H1 (cell line): ENCODE results near the gene MAOB. TPM values are rescaled to one million over a fixed set of nuclear protein-coding genes. Genes with fewer than 3 reads are reported as not detected.

Experiments used
- CTCF ChIA-PET: fragments of 300-600 bp; sonication (Branson Sonifier 250); formaldehyde crosslinking; loops from one replicate; lab custom pipeline; 2021; ENCODE audit not compliant: partially characterized antibody; lab: Charles Lee
- POLR2A ChIA-PET: fragments of 300-600 bp; sonication (Branson Sonifier 250); formaldehyde crosslinking; loops from one replicate; lab custom pipeline; 2021; ENCODE audit warnings: inconsistent platforms; ENCODE audit not compliant: partially characterized antibody; lab: Charles Lee
- DNase-seq, 2 experiments: peaks; one replicate each; pipeline versions ENCODE4 v3.0.0 to v3.0.0-alpha.2; 2010 to 2022; ENCODE audit warnings: low spot score in 2 of 2, low read depth in 1 of 2, mixed read lengths in 1 of 2
- FAIRE-seq: peaks from 2 replicates; lab custom pipeline; 2011; peaks lifted over from hg19 to GRCh38; lab: Jason Lieb, UNC
- H2AFZ ChIP-seq: 2 replicates; pipeline ENCODE4 v1.8.1; 2012; ENCODE audit warnings: low read length, inconsistent platforms
- H2AK5ac ChIP-seq: 2 replicates; pipeline ENCODE4 v1.6.1; 2013; ENCODE audit warnings: low read depth, low read length
- H2BK120ac ChIP-seq: replicated peaks from 2 replicates; pipeline ENCODE3; 2013; ENCODE audit warnings: low read depth, low read length, inconsistent platforms
- H2BK12ac ChIP-seq: 2 replicates; pipeline ENCODE4 v1.6.1; 2013; ENCODE audit warnings: low read depth, low read length
- H2BK15ac ChIP-seq: 2 replicates; pipeline ENCODE4 v1.6.1; 2013; ENCODE audit warnings: low read length
- H2BK20ac ChIP-seq: 2 replicates; pipeline ENCODE4 v1.6.1; 2013; ENCODE audit warnings: low read length
- H2BK5ac ChIP-seq: 2 replicates; pipeline ENCODE4 v1.6.1; 2013; ENCODE audit warnings: low read depth, low read length
- H3K14ac ChIP-seq: 2 replicates; pipeline ENCODE4 v1.6.1; 2013; ENCODE audit warnings: inconsistent platforms; ENCODE audit not compliant: insufficient read length
- H3K18ac ChIP-seq: 2 replicates; pipeline ENCODE4 v1.6.1; 2013; ENCODE audit warnings: low read length; ENCODE audit errors: extremely low read depth
- H3K23ac ChIP-seq: 2 replicates; pipeline ENCODE4 v1.6.1; 2013; ENCODE audit warnings: inconsistent platforms; ENCODE audit not compliant: insufficient read length
- H3K23me2 ChIP-seq: 2 replicates; pipeline ENCODE4 v1.6.1; 2013; ENCODE audit warnings: low read depth, low read length
- H3K27ac ChIP-seq: 2 replicates; pipeline ENCODE4 v1.6.1; 2011; ENCODE audit warnings: low read depth, low read length, inconsistent platforms
- H3K27me3 ChIP-seq, 4 experiments: replicated peaks in 1 of 4; 1 replicate in 1 of 4; 2 replicates in 3 of 4; pipeline versions ENCODE4 v1.6.1 to v1.8.1; 2011 to 2013; ENCODE audit warnings: low read length in 3 of 4, mild to moderate bottlenecking in 3 of 4, inconsistent platforms in 2 of 4, mixed read lengths in 2 of 4, moderate library complexity in 1 of 4; ENCODE audit not compliant: control insufficient read depth in 3 of 4, insufficient read depth in 3 of 4; ENCODE audit errors: extremely low read depth in 1 of 4
- H3K36me3 ChIP-seq, 4 experiments: 2 replicates each; pipeline versions ENCODE4 v1.6.1 to v1.8.1; 2011 to 2013; ENCODE audit warnings: mild to moderate bottlenecking in 4 of 4, low read length in 3 of 4, moderate library complexity in 2 of 4, control low read depth in 1 of 4, inconsistent platforms in 1 of 4; ENCODE audit not compliant: insufficient read depth in 4 of 4, control insufficient read depth in 2 of 4
- H3K4ac ChIP-seq: replicated peaks from 2 replicates; pipeline ENCODE3; 2013; ENCODE audit warnings: low read length, low read depth, mixed read lengths, inconsistent platforms; ENCODE audit not compliant: insufficient read length
- H3K4me1 ChIP-seq, 4 experiments: replicated peaks in 1 of 4; 1 replicate in 1 of 4; 2 replicates in 3 of 4; pipeline versions ENCODE4 v1.6.1 to v1.8.1; 2011 to 2013; ENCODE audit warnings: low read length in 3 of 4, inconsistent platforms in 2 of 4, mixed read lengths in 1 of 4; ENCODE audit not compliant: insufficient read depth in 4 of 4, control insufficient read depth in 3 of 4
- H3K4me2 ChIP-seq, 2 experiments: 2 replicates each; pipeline versions ENCODE4 v1.6.1 to v1.8.1; 2011 to 2013; ENCODE audit warnings: low read depth in 2 of 2, low read length in 2 of 2, control low read depth in 1 of 2, inconsistent platforms in 1 of 2, mild to moderate bottlenecking in 1 of 2; ENCODE audit not compliant: insufficient read depth in 1 of 2
- H3K4me3 ChIP-seq, 4 experiments: fragments of 200-600, 300-600 bp in 1 of 4; sonication (generic), shearing (Covaris generic), sonication (Bioruptor Twin) in 1 of 4; 2 replicates each; pipeline versions ENCODE4 v1.5.1 to v1.8.1; 2011 to 2016; ENCODE audit warnings: low read length in 4 of 4, low read depth in 3 of 4, control low read depth in 2 of 4, inconsistent platforms in 2 of 4, mild to moderate bottlenecking in 2 of 4, mixed read lengths in 1 of 4, moderate library complexity in 1 of 4; ENCODE audit not compliant: insufficient read depth in 2 of 4; ENCODE audit errors: extremely low read depth in 1 of 4
- H3K56ac ChIP-seq: replicated peaks from 2 replicates; pipeline ENCODE3; 2013; ENCODE audit warnings: low read depth, mild to moderate bottlenecking, mixed read lengths, low read length, inconsistent platforms; ENCODE audit not compliant: insufficient read length
- H3K79me1 ChIP-seq: 2 replicates; pipeline ENCODE4 v1.6.1; 2013; ENCODE audit warnings: low read depth, low read length, control low read depth
- H3K79me2 ChIP-seq, 2 experiments: 2 replicates each; pipeline versions ENCODE4 v1.6.1 to v1.8.1; 2012 to 2013; ENCODE audit warnings: low read length in 2 of 2, mild to moderate bottlenecking in 2 of 2, inconsistent platforms in 1 of 2; ENCODE audit not compliant: insufficient read depth in 2 of 2, control insufficient read depth in 1 of 2
- H3K9ac ChIP-seq, 4 experiments: replicated peaks in 1 of 4; 1 replicate in 1 of 4; 2 replicates in 3 of 4; pipeline versions ENCODE4 v1.6.1 to v1.8.1; 2011 to 2013; ENCODE audit warnings: low read depth in 3 of 4, low read length in 3 of 4, control low read depth in 2 of 4, mild to moderate bottlenecking in 2 of 4, moderate library complexity in 2 of 4, inconsistent platforms in 1 of 4; ENCODE audit errors: extremely low read depth in 1 of 4
- H3K9me3 ChIP-seq, 2 experiments: 2 replicates each; pipeline versions ENCODE4 v1.6.1 to v1.8.1; 2012 to 2013; ENCODE audit warnings: mild to moderate bottlenecking in 2 of 2, moderate library complexity in 2 of 2, control low read depth in 1 of 2, inconsistent platforms in 1 of 2, low read depth in 1 of 2, low read length in 1 of 2, mixed read lengths in 1 of 2; ENCODE audit not compliant: insufficient read depth in 2 of 2
- H4K20me1 ChIP-seq, 2 experiments: replicated peaks in 1 of 2; 2 replicates each; pipeline versions ENCODE3 to v1.8.1; 2011 to 2013; ENCODE audit warnings: inconsistent platforms in 2 of 2, low read length in 2 of 2, mild to moderate bottlenecking in 1 of 2; ENCODE audit not compliant: insufficient read depth in 2 of 2, control insufficient read depth in 1 of 2
- H4K5ac ChIP-seq: 2 replicates; pipeline ENCODE4 v1.6.1; 2013; ENCODE audit warnings: low read length, low read depth, mixed read lengths, inconsistent platforms; ENCODE audit not compliant: insufficient read length
- H4K8ac ChIP-seq: 2 replicates; pipeline ENCODE4 v1.8.0; 2013; ENCODE audit warnings: mild to moderate bottlenecking, moderate library complexity, low read length, inconsistent platforms; ENCODE audit not compliant: insufficient read depth; ENCODE audit errors: extremely low read depth
- H4K91ac ChIP-seq: replicated peaks from 2 replicates; pipeline ENCODE3; 2013; ENCODE audit warnings: low read length, mixed read lengths, inconsistent platforms; ENCODE audit not compliant: insufficient read length
- ATF3 ChIP-seq: IDR thresholded peaks from 2 replicates; pipeline ENCODE4 v1.6.1; 2011; ENCODE audit warnings: low read depth, mild to moderate bottlenecking, low read length; ENCODE audit not compliant: insufficient read depth
- CBX5 ChIP-seq: fragments of 300-800, 300-1000 bp; sonication (generic); IDR thresholded peaks from 2 replicates; pipeline ENCODE4 v1.7.1; 2016; ENCODE audit warnings: antibody characterized with exemption, low read length, low read depth
- CTCF ChIP-seq, 3 experiments: IDR thresholded peaks; 1 replicate in 2 of 3; 2 replicates in 1 of 3; pipeline versions ENCODE4 v1.5.1 to v1.6.1; 2011; ENCODE audit warnings: low read length in 3 of 3, mild to moderate bottlenecking in 3 of 3, inconsistent platforms in 2 of 3, low read depth in 1 of 3, moderate library complexity in 1 of 3; ENCODE audit not compliant: insufficient read depth in 1 of 3; ENCODE audit errors: control extremely low read depth in 1 of 3
- TEAD4 ChIP-seq: IDR thresholded peaks from 2 replicates; pipeline ENCODE4 v1.6.1; 2012; ENCODE audit warnings: low read depth, low read length, inconsistent platforms, mixed read lengths
- WGBS, 2 experiments: shearing (Covaris generic) in 1 of 2; methylation state at CpG; one replicate each; pipeline versions ENCODE4 v1.1.6 to v1.1.7; 2013 to 2015; ENCODE audit warnings: low lambda C conversion rate in 2 of 2, mixed read lengths in 2 of 2, inconsistent platforms in 1 of 2, low coverage in 1 of 2, missing lambda C conversion rate in 1 of 2; ENCODE audit not compliant: insufficient replicate concordance in 2 of 2, insufficient coverage in 1 of 2, insufficient read length in 1 of 2; ENCODE audit errors: extremely low coverage in 1 of 2, missing lambda C conversion rate in 1 of 2; 5-methylcytosine and 5-hydroxymethylcytosine counted together
- polyA plus RNA-seq, 7 experiments: library from polyadenylated mRNA; depleted of rRNA in 3 of 7; stranded (reverse) in 5 of 7; unstranded in 2 of 7; fragments of >200 nt in 5 of 7; fragments of 200-250 nt in 2 of 7; gene quantifications; 1 replicate in 5 of 7; 2 replicates in 1 of 7; 4 replicates in 1 of 7; pipeline versions ENCODE4 v1.2.1 to v1.2.3, GENCODE V29; 2011 to 2013; ENCODE audit warnings: missing spikeins in 2 of 7, mixed read lengths in 2 of 7
- total RNA-seq: library from RNA; stranded (reverse); fragmentation: NEBNext Ultra II Directional; extraction: Animal tissue kit (Norgen Biotek cat#: 25700); gene quantifications from 2 replicates; pipeline ENCODE4 v1.2.1, GENCODE V29; 2021

MAOB gene
- total and polyA plus RNA-seq, 2 of the 8 experiments (the other 6 are each of a cell fraction or from before 2014, with no cell fraction given) = 0.73 to 1.1 TPM

- FAIRE-seq = no peak
- H4K8ac ChIP-seq = no peak overlapping the region
- no peak overlapping the region for H2AFZ ChIP-seq
- H2BK15ac ChIP-seq = no peak overlapping the region
- no peak overlapping the region for H3K4ac ChIP-seq
- no peaks in the 10 kb centered on the region for H3K36me3 ChIP-seq
- no peak overlapping the region for H3K4me3 ChIP-seq
- H4K91ac ChIP-seq = no peak overlapping the region
- CTCF ChIA-PET = no interaction called here
- H4K20me1 ChIP-seq = no peaks in the 10 kb centered on the region
- POLR2A ChIA-PET = no interaction called here
- no peak overlapping the region for H2BK12ac ChIP-seq
- H3K9ac ChIP-seq = no peak overlapping the region
- 100% methylated on average over 1 of the region's 3 CpGs; no CpG with 5 or more reads in 1 of the 2 experiments for WGBS, 2 experiments
- H3K4me1 ChIP-seq = no peaks in the 10 kb centered on the region
- H3K9me3 ChIP-seq = no peaks in the 10 kb centered on the region
- no peak overlapping the region for H3K56ac ChIP-seq
- DNase-seq = no peak
- H3K27ac ChIP-seq = no peak overlapping the region
- H3K79me2 ChIP-seq = no peaks in the 10 kb centered on the region
- no peak overlapping the region for H3K14ac ChIP-seq
- H3K4me2 ChIP-seq = no peak overlapping the region
- no peak overlapping the region for H2AK5ac ChIP-seq
- H3K18ac ChIP-seq = no peak overlapping the region
- H2BK120ac ChIP-seq = no peak overlapping the region
- no peaks in the 10 kb centered on the region for H3K27me3 ChIP-seq
- H2BK20ac ChIP-seq = no peak overlapping the region
- no peaks in the 10 kb centered on the region for H3K23me2 ChIP-seq
- H2BK5ac ChIP-seq = no peak overlapping the region
- H4K5ac ChIP-seq = no peak overlapping the region
- H3K79me1 ChIP-seq = no peaks in the 10 kb centered on the region
- no peak overlapping the region for H3K23ac ChIP-seq
- TF ChIP-seq ATF3 (no peak), TEAD4 (no peak), CBX5 (no peak), CTCF (IDR thresholded peaks at IDR 0.05; ENCODE audit: control extremely low read depth in 1 of 3, insufficient read depth in 1 of 3, low read depth in 1 of 3, low read length in 3 of 3) (no peak)
Measured at GRCh38 chrX:43744284-43744683, 138.0 kb downstream of the MAOB start.
